GDM1 (cell line): ENCODE measurements around the gene TPR.
"Not testable (repeated sequence)": the region's sequence is repeated elsewhere in the genome, so short reads cannot be mapped to it uniquely, and the experiment has no call there.

Experiments used
- DNase-seq: peaks from one replicate; lab custom pipeline; 2025; lab: John Stamatoyannopoulos, UW

TPR gene

DNA sequence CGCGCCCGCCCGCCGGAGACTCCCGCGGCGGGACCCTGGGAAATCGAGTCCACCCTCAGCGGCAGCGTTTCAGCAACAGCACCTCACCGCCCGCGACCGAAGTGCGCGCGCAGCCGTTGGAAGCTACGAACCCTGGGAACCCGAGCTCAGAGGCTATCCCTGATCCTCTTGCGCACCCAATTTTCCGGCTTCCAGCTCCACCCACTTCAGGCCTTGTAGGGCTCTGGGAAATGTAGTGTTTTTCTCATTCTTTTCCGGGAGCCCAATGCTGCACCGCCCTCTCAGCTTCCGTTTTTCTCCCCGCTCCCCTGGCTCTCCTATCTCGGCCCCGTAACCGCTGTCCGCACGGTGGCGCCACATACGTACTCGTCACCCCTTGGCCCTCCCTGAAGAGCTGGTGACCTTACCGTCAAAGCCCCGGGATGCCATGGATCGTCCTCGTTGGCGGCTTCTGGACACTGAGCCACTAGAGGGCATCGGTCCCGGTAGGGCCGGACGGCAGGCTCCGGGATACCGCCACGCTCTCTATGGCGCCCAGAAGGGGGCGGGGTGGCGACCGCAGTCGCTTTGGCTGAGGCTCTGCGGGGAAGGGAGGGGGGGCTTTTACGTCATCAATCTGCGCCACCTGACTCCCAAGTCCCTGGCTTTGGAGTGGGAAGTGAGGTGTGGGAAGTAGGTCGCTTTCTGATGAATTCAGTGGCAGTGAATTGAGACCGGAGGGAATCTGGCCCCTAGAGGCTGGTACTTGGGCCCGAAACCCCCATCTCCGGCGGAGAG, at the start of gene TPR, which contains the start of gene ODR4:
TSS of gene TPR (minus strand) at position 102 of the 777 bp plus-strand sequence. CDS start 225 bp downstream, outside the sequence.
TSS of gene ODR4 (plus strand) at position 687 of the 777 bp plus-strand sequence. CDS start 3,948 bp downstream, outside the sequence.
- DNase-seq: peak; percentile 99

DNA sequence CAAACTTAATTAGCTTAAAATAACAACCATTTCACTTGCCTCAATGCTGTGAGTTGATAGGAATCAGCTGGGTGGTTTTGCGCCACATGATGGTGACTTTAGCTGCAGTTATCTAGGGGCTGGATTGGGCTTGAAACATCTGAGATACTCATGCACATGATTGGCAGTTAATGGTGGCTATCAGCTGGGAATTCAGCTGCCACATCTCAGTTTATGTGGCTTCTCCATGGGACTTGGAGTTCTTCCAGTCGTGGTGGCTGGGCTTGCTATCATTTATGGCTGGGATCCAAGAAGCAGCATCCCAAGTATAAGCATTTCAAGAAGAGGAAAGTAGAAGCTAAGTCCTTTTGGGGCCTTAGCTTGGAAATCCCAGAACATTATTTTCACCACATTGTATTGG, 49.5 kb upstream of the TPR start:
- no peak for DNase-seq

DNA sequence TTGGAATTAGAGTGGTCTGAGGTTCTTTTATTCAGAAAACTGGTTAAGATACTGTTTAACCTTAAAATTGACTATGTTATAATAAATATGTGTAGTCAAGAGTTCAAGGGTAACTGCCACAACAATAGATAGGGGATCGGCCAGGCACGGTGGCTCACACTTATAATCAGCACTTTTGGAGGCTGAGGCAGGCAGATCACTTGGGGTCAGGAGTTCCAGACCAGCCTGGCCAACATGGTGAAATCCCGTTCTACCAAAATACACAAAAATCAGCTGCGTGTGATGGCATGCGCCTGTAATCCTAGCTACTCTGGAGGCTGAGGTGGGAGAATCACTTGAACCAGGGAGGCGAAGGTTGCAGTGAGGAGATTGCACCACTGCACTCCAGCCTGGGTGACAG, 46.4 kb upstream of the TPR start:
- no peak for DNase-seq

DNA sequence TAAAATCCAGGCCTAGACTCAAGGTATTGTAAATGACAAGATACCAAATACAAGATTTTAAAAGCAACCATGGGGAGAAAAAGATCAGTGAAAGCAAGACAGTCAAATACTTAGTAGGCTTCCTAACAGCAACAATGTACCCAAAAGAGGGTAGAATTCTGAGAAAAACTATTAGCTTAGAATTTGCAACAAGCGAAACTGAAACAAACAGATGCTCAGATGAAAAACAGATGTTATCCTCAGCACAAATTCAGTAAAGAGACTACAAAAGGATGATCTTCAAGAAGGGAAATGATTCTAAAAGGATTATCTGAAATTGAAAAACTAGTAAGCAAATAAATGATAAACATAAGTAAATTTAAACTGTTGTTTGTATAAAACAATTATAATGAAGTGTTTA, 45.9 kb upstream of the TPR start:
- no peak for DNase-seq

DNA sequence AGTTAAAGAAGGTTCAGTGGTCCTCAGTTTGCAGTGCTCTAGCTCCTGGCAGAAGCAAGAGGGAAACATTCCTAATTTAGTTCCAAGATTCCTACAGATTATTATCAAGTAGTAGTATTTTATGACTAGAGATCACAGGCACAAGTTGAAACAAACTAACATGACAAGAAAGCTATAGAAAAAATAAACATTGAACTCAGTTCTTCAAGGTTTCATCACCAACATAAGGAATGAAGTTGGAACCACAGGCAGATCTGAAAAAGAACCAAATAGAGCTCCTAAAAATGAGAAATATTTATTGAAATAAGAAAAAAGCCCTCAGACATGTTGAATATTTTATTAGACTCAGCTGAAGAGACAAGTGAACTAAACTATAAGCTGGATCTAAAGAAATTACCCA, 45.3 kb upstream of the TPR start:
- no peak for DNase-seq

- no peak for DNase-seq
Measured at GRCh38 chr1:186418503-186418902, 43.5 kb upstream of the TPR start.

DNA sequence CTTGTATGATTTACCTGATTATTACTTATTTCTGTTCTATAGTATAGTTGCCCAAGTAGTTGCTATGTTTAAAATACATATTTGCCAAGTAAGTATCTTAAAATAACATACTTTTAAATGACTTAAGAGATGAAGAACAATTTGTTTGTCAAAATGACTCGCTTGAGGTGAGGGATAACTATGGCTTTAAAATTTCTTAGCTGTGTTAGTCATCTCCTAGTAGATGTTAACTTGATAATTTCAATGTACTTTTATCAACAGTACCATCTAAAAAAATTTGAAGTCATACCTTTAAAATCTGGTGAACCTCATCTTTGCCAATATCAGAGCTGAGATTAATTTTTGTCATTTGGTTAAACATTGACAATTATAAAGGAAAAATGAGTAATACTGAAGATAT, 38.3 kb upstream of the TPR start:
- DNase-seq: no peak

DNA sequence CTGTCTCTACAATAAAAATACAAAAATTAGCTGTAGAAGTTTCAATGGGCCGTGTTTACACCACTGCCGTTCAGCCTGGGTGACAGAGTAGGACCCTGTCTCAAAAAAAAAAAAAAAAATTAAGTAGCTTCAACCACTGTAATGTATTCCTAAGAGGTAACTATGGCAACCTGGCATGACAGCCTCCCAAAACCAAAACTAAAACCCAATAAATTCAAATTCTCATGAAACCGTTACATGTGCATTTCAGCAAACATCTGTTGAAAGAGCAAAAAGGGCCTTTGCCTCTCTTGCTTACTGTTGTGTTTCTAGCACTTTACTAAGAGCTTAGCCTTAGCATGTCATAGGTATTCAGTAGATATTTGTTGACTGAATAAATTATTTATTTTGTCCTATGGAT, 34.0 kb upstream of the TPR start:
- DNase-seq: no peak

GRCh38 chr1:186404454-186405051, 29.5 kb upstream of the TPR start:
- peak; percentile 26 for DNase-seq

GRCh38 chr1:186403632-186404031, 28.6 kb upstream of the TPR start:
- no peak for DNase-seq

DNA sequence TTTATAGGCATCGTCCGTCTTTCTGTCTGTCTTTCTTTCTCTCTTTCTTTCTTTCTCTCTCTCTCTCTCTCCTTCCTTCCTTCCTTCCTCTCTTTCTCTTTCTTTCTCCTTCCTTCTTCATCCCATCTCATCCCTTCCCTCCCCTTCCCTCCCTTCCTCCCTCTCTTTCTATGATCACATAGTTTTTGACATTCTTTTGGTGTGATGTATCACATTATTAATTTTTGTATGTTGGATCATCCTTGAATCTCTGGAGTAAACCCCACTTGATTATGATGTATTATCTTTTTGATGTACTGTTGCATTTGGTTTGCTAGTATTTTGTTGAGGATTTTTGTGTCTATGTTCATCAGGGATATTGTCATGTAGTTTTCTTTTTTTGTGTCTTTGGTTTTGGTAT, 26.4 kb upstream of the TPR start:
- not testable (repeated sequence) for DNase-seq

DNA sequence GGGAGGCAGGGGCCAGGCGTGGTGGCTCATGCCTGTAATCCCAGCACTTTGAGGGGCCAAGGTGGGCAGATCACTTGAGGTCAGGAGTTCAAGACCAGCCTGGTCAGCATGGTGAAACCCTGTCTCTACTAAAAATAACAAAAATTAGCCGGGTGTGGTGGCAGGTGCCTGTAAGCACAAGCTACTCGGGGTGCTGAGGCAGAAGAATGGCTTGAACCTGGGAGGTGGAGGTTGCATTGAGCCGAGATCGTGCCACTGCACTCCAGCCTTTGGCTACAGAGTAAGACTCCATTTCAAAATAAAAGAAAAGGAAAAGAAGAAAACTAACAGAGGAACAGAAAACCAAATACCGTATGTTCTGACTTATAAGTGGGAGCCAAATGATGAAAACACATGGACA, 17.7 kb upstream of the TPR start:
- not testable (repeated sequence) for DNase-seq

DNA sequence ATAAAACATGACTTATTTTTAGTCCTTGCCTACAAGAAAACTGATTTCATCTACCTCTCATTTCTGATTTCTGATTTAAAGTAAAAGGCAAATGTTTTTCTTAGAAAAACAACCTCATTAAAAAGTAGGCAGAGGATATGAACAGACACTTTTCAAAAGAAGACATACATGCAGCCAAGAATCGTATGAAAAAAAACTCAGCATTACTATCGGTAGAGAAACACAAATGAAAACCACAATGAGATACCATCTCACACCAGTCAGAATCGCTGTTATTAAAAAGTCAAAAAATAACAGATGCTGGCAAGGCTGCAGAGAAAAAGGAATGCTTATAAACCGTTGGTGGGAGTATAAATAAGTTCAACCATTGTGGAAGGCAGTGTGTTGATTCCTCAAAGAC, 16.8 kb upstream of the TPR start:
- no peak for DNase-seq

DNA sequence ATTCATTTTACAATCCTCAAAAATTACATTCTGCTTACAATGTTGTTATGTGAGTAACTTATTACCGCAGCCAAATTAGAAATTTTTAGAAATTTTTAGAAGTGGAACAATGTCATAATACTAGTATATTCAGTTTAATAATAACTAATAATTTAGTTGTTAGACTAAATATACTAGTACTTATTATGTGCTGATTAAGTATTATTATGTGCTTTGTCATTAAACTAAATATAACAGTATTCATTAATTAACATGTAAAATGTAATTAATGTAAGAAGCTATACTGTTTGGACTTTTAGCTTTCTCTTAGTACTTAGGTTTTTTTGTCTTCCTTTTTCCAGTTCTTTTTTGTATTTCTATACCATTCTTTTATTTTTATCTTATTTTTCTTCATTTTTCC, 15.9 kb upstream of the TPR start:
- DNase-seq: no peak

DNA sequence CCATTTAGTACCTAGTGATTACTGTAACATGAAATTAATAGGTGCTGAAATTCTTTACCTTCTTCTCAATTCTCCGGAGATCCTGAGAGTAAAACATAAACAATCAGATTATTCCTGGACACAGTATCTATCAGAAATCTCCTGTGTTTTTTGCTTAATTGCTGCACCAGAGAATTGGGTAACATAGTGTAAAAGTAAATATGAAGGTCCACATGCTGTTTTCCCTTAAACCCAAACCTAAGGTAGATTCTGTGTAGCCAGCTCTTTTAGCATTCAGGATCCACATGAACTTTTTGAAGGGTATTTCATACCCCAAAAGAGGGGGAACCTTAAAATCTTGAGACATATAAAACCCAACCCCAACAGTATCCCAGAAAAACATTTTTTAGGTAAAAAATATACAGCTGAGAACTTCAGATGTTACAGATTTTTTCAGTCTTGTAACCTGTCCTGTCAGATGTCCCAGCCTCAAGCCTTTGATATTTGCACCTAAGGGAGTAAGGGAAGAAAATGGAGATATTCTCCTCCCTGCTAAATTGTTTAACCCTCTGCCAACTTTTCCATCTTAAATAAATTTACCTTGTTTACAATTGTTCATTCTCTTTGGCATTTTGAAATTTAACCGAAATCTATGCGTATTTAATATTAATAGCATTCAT, 11.8 kb upstream of the TPR start:
- DNase-seq: no peak

- DNase-seq: no peak
Measured at GRCh38 chr1:186375929-186376319, 871 bp upstream of the TPR start.

- no peak for DNase-seq
Measured at GRCh38 chr1:186374303-186375151, 526 bp downstream of the TPR start.

DNA sequence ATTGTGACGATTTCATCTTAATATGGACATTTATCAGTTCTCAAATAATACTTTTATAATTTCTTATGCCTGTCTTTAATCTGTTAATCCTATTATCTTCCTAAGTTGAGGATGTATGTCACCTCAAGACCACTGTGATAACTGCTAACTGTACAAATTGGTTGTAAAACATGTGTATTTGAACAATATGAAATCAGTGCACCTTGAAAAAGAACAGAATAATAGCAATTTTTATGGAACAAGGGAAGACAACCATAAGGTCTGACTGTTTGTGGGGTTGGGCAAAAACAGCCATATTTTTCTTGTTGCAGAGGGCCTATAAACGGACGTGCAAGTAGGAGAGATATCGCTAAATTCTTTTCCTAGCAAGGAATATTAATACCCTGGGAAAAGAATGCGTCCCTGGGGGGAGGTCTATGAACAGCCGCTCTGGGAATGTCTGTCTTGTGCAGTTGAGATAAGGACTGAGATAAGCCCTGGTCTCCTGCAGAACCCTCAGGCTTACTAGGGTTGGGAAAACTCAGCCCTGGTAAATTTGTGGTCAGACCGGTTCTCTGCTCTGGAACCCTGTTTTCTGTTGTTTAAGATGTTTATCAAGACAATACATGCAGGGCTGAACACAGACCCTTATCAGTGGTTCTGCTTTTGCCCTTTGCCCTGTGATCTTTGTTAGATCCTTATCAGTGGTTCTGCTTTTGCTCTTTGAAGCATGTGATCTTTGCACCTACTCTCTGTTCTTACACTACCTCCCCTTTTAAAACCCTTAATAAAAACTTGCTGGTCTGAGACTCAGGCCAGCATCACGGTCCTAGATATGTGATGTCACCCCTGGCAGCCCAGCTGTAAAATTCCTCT, 27.0 kb downstream of the TPR start:
- DNase-seq: not testable (repeated sequence)

- no peak for DNase-seq
Measured at GRCh38 chr1:186340772-186341171, 34.3 kb downstream of the TPR start.

DNA sequence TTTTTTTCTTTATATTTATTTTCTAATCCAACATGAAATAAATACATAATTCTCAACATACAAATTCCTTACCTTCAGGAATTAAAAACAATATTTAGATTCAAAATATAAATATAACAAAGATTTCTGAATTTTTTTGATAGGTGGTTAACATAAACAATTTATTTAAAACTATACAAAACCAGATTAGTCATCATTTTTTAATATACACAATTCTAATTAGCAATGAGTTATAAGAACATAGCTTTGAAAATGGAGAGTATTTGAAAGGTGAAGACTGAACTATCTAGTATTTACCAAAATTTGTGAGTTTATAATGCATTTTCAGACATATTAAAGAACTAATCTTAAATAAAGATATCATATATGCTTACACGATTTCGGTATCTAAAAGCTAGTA, 37.5 kb downstream of the TPR start:
- no peak for DNase-seq

GRCh38 chr1:186330758-186331157, 44.3 kb downstream of the TPR start:
- DNase-seq: no peak
